ENCODE measurements around the gene GXYLT2. TPM values are rescaled to one million over a fixed set of nuclear protein-coding genes. Genes with fewer than 3 reads are reported as not detected.

Gene GXYLT2
- total and polyA plus RNA-seq, 10 of the 15 experiments (the other 5 are each of a cell fraction or from before 2014, with no cell fraction given): 0.27 to 2.6 (median 0.78) TPM

DNA sequence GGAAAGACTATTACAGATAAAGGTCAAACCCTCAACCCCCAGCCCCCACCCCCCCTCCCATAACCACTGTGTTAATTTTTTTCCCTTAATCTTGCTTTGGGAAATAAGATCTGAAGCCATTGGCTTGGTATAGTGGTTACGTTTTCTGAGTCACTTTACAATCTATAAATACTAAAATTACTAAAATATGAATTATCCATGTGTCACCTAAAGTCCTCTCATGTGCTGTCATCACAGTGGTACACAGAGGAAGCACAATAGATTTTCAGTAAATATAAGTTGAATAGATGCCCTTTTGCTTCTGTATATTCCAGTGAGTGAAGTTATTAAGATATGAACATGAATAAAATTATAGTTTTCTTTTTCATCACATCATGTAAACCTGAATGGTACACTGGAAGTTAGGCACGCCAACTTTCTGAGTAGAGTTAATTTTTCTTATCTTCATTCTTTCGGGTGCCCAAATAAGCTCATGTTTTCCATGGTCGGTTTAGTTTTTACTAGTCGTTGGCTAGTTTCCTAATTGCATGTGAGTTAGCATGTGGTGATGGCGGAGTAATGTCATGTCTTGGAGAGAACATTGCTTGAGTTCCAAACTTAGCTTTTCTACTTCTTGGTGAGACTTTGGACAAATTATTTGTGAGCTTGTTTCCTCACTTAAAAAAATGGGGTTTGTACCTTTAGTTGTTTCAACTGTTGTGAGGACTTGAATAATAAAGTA lies 120.3 kb downstream of the GXYLT2 start:
- Histone ChIP-seq H3K79me2 (ENCODE audit: control insufficient read depth, insufficient read depth, low read length) (peaks cover 87% of the 10 kb centered on the region), H3K9me3 (replicated peaks; ENCODE audit: control insufficient read depth, insufficient read depth, low read length) (no peaks in the 10 kb centered on the region; the same call in 1 of the 3 replicates), H3K9ac (ENCODE audit: control insufficient read depth, insufficient read depth, low read length) (no peak overlapping the region), H3K27ac (ENCODE audit: control insufficient read depth, insufficient read depth) (no peak overlapping the region), H3K36me3 (ENCODE audit: control insufficient read depth in 2 of 2, insufficient read depth in 2 of 2, low read length in 1 of 2) (peaks cover 3 to 30% of the 10 kb centered on the region in 2 experiments), H3K4me1 (ENCODE audit: control insufficient read depth, insufficient read depth, low read length) (no peaks in the 10 kb centered on the region), H3K27me3 (replicated peaks in 1 of 2; ENCODE audit: control insufficient read depth in 2 of 2, insufficient read depth in 2 of 2, low read length in 1 of 2) (no peaks in the 10 kb centered on the region), H3K4me3 (no peak overlapping the region), H2AFZ (ENCODE audit: control insufficient read depth, low read depth, low read length) (no peak overlapping the region), H3K4me2 (ENCODE audit: control insufficient read depth, insufficient read depth) (no peak overlapping the region; the same call in 1 of the 2 replicates), H4K20me1 (ENCODE audit: control insufficient read depth, insufficient read depth) (no peaks in the 10 kb centered on the region)
- FAIRE-seq (no peak), ATAC-seq (no peak), DNase-seq (ENCODE audit: low read depth, low spot score) (no peak)
- CTCF ChIA-PET: interaction anchor here (1.1 to 3.0 kb wide), 5 partner anchors 9 to 1132 kb away, joined by 3 to 25 read pairs (median 3); partner anchors contain the start of gene PPP4R2
- in situ Hi-C loops (cut with MboI): no loop called here
- RAD21 ChIA-PET (ENCODE audit: unreplicated experiment): interaction anchor here (0.9 kb wide), 1 partner anchor 46 kb away, joined by 3 read pairs; no protein-coding TSS in a partner anchor
- POLR2A ChIA-PET: interaction anchor here (0.6 to 0.8 kb wide), 2 partner anchors 8 to 42 kb away, joined by 3 read pairs; no protein-coding TSS in a partner anchor
- SMC1A ChIA-PET (ENCODE audit: uncharacterized antibody, unreplicated experiment): interaction anchor here (1.0 kb wide), 2 partner anchors 9 to 18 kb away, joined by 3 to 4 read pairs; no protein-coding TSS in a partner anchor
- WGBS (ENCODE audit: insufficient coverage, insufficient replicate concordance, low lambda C conversion rate, missing lambda C conversion rate): 86% methylated on average over 6 of the region's 6 CpGs
- intact Hi-C loops (cut with micrococcal nuclease; ENCODE audit: unreplicated experiment): no loop called here
- BruUV-seq (replicated peaks): no TSS peak
- TF ChIP-seq, protein P1, sequence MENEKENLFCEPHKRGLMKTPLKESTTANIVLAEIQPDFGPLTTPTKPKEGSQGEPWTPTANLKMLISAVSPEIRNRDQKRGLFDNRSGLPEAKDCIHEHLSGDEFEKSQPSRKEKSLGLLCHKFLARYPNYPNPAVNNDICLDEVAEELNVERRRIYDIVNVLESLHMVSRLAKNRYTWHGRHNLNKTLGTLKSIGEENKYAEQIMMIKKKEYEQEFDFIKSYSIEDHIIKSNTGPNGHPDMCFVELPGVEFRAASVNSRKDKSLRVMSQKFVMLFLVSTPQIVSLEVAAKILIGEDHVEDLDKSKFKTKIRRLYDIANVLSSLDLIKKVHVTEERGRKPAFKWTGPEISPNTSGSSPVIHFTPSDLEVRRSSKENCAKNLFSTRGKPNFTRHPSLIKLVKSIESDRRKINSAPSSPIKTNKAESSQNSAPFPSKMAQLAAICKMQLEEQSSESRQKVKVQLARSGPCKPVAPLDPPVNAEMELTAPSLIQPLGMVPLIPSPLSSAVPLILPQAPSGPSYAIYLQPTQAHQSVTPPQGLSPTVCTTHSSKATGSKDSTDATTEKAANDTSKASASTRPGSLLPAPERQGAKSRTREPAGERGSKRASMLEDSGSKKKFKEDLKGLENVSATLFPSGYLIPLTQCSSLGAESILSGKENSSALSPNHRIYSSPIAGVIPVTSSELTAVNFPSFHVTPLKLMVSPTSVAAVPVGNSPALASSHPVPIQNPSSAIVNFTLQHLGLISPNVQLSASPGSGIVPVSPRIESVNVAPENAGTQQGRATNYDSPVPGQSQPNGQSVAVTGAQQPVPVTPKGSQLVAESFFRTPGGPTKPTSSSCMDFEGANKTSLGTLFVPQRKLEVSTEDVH (IDR thresholded peaks at IDR 0.05; ENCODE audit: low read depth, partially characterized antibody): no peak
- TF ChIP-seq, protein P2, sequence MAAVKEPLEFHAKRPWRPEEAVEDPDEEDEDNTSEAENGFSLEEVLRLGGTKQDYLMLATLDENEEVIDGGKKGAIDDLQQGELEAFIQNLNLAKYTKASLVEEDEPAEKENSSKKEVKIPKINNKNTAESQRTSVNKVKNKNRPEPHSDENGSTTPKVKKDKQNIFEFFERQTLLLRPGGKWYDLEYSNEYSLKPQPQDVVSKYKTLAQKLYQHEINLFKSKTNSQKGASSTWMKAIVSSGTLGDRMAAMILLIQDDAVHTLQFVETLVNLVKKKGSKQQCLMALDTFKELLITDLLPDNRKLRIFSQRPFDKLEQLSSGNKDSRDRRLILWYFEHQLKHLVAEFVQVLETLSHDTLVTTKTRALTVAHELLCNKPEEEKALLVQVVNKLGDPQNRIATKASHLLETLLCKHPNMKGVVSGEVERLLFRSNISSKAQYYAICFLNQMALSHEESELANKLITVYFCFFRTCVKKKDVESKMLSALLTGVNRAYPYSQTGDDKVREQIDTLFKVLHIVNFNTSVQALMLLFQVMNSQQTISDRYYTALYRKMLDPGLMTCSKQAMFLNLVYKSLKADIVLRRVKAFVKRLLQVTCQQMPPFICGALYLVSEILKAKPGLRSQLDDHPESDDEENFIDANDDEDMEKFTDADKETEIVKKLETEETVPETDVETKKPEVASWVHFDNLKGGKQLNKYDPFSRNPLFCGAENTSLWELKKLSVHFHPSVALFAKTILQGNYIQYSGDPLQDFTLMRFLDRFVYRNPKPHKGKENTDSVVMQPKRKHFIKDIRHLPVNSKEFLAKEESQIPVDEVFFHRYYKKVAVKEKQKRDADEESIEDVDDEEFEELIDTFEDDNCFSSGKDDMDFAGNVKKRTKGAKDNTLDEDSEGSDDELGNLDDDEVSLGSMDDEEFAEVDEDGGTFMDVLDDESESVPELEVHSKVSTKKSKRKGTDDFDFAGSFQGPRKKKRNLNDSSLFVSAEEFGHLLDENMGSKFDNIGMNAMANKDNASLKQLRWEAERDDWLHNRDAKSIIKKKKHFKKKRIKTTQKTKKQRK (IDR thresholded peaks at IDR 0.05; ENCODE audit: low read depth, low read length): no peak
- TF ChIP-seq CEBPB (IDR thresholded peaks at IDR 0.05; ENCODE audit: borderline replicate concordance in 1 of 2, low read depth in 2 of 2, low read length in 2 of 2) (no peak), TCF3 (IDR thresholded peaks at IDR 0.05; ENCODE audit: borderline replicate concordance, insufficient read depth, low read depth, low read length) (no peak), BACH1 (IDR thresholded peaks at IDR 0.05; ENCODE audit: borderline replicate concordance) (no peak), GABPA (IDR thresholded peaks at IDR 0.05; ENCODE audit: low read depth) (no peak), ZNF274 (IDR thresholded peaks at IDR 0.05; ENCODE audit: insufficient read depth, insufficient read length) (no peak), NR2C1 (IDR thresholded peaks at IDR 0.05) (no peak), ETV6 (conservative IDR thresholded peaks at IDR 0.05 in 1 of 2, IDR thresholded peaks at IDR 0.05 in 1 of 2; ENCODE audit: borderline replicate concordance in 1 of 2, low read depth in 1 of 2) (no peak)
- TF ChIP-seq, protein P3, sequence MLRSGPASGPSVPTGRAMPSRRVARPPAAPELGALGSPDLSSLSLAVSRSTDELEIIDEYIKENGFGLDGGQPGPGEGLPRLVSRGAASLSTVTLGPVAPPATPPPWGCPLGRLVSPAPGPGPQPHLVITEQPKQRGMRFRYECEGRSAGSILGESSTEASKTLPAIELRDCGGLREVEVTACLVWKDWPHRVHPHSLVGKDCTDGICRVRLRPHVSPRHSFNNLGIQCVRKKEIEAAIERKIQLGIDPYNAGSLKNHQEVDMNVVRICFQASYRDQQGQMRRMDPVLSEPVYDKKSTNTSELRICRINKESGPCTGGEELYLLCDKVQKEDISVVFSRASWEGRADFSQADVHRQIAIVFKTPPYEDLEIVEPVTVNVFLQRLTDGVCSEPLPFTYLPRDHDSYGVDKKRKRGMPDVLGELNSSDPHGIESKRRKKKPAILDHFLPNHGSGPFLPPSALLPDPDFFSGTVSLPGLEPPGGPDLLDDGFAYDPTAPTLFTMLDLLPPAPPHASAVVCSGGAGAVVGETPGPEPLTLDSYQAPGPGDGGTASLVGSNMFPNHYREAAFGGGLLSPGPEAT (IDR thresholded peaks at IDR 0.05; ENCODE audit: low read depth): no peak
- TF ChIP-seq, protein P4, sequence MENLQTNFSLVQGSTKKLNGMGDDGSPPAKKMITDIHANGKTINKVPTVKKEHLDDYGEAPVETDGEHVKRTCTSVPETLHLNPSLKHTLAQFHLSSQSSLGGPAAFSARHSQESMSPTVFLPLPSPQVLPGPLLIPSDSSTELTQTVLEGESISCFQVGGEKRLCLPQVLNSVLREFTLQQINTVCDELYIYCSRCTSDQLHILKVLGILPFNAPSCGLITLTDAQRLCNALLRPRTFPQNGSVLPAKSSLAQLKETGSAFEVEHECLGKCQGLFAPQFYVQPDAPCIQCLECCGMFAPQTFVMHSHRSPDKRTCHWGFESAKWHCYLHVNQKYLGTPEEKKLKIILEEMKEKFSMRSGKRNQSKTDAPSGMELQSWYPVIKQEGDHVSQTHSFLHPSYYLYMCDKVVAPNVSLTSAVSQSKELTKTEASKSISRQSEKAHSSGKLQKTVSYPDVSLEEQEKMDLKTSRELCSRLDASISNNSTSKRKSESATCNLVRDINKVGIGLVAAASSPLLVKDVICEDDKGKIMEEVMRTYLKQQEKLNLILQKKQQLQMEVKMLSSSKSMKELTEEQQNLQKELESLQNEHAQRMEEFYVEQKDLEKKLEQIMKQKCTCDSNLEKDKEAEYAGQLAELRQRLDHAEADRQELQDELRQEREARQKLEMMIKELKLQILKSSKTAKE (IDR thresholded peaks at IDR 0.05; ENCODE audit: low read depth, poor library complexity, severe bottlenecking): no peak

Data from GM12878 (cell line).